Mesendoderm (in vitro differentiated cells): Measurements from ENCODE around the gene CAGE1.

ENCODE experiments used
- DNase-seq: peaks from one replicate; pipeline ENCODE4 v3.0.0; 2013
- H2AK5ac ChIP-seq: 2 replicates; pipeline ENCODE4 v1.6.1; 2013; ENCODE audit warnings: low read length, inconsistent platforms
- H2BK120ac ChIP-seq: 2 replicates; pipeline ENCODE4 v1.6.1; 2013; ENCODE audit warnings: low read depth, mild to moderate bottlenecking, low read length, moderate library complexity, mixed read lengths
- H2BK15ac ChIP-seq: replicated peaks from 2 replicates; pipeline ENCODE4 v1.6.1; 2013; ENCODE audit warnings: low read depth, mild to moderate bottlenecking, moderate library complexity
- H2BK5ac ChIP-seq: 2 replicates; pipeline ENCODE4 v1.6.1; 2013; ENCODE audit warnings: low read length, inconsistent platforms
- H3K18ac ChIP-seq: 2 replicates; pipeline ENCODE4 v1.6.1; 2013; ENCODE audit warnings: mild to moderate bottlenecking, low read length, mixed read lengths
- H3K23ac ChIP-seq: one replicate; pipeline ENCODE4 v1.6.1; 2013; ENCODE audit warnings: low read length
- H3K27ac ChIP-seq: 2 replicates; pipeline ENCODE4 v1.5.1; 2013; ENCODE audit warnings: low read depth, mild to moderate bottlenecking, inconsistent platforms, low read length, moderate library complexity
- H3K27me3 ChIP-seq: 2 replicates; pipeline ENCODE4 v1.6.1; 2013; ENCODE audit warnings: low read length, control low read depth, mild to moderate bottlenecking, inconsistent platforms; ENCODE audit not compliant: insufficient read depth, poor library complexity
- H3K36me3 ChIP-seq: 2 replicates; pipeline ENCODE4 v1.6.1; 2013; ENCODE audit warnings: low read length, inconsistent platforms; ENCODE audit not compliant: control insufficient read depth, insufficient read depth
- H3K4ac ChIP-seq: one replicate; pipeline ENCODE4 v1.6.1; 2013; ENCODE audit warnings: low read depth, mild to moderate bottlenecking, low read length, moderate library complexity
- H3K4me1 ChIP-seq: 2 replicates; pipeline ENCODE4 v1.6.1; 2013; ENCODE audit warnings: low read depth, low read length, inconsistent platforms; ENCODE audit not compliant: control insufficient read depth
- H3K4me2 ChIP-seq: 2 replicates; pipeline ENCODE4 v1.6.1; 2013; ENCODE audit warnings: low read length
- H3K4me3 ChIP-seq: 2 replicates; pipeline ENCODE4 v1.5.1; 2013; ENCODE audit warnings: mild to moderate bottlenecking, low read length
- H3K56ac ChIP-seq: one replicate; pipeline ENCODE4 v1.6.1; 2013; ENCODE audit warnings: low read length
- H3K79me1 ChIP-seq: 2 replicates; pipeline ENCODE4 v1.6.1; 2013; ENCODE audit warnings: low read length, inconsistent platforms
- H3K79me2 ChIP-seq: 2 replicates; pipeline ENCODE4 v1.6.1; 2013; ENCODE audit warnings: mild to moderate bottlenecking, low read length; ENCODE audit not compliant: control insufficient read depth, insufficient read depth
- H3K9ac ChIP-seq: 2 replicates; pipeline ENCODE4 v1.6.1; 2013; ENCODE audit warnings: low read length, inconsistent platforms
- H4K5ac ChIP-seq: one replicate; pipeline ENCODE4 v1.6.1; 2013; ENCODE audit warnings: low read length
- H4K8ac ChIP-seq: one replicate; pipeline ENCODE4 v1.6.1; 2013; ENCODE audit warnings: low read depth, mild to moderate bottlenecking, control low read depth, low read length, moderate library complexity
- WGBS: extraction: QIAGEN DNeasy Blood & Tissue Kit; methylation state at CpG from one replicate; pipeline ENCODE4 v1.1.7; 2013; ENCODE audit warnings: low lambda C conversion rate, missing lambda C conversion rate; ENCODE audit not compliant: insufficient coverage; ENCODE audit errors: extremely low coverage; 5-methylcytosine and 5-hydroxymethylcytosine counted together

CAGE1 gene

GRCh38 chr6:7300926-7301325 is 88.6 kb downstream of the CAGE1 start:
- Histone ChIP-seq H3K9ac (no peak overlapping the region), H2BK120ac (no peak overlapping the region), H3K23ac (no peak overlapping the region), H3K79me2 (peaks cover 3% of the 10 kb centered on the region), H3K79me1 (peaks cover 5% of the 10 kb centered on the region), H2BK5ac (no peak overlapping the region), H4K5ac (no peak overlapping the region), H3K27ac (peak overlapping the region; percentile 38), H2AK5ac (no peak overlapping the region), H3K4me3 (no peak overlapping the region), H3K36me3 (peaks cover 13% of the 10 kb centered on the region), H3K18ac (no peak overlapping the region), H2BK15ac (no peak overlapping the region), H3K4me2 (no peak overlapping the region), H3K56ac (no peak overlapping the region), H3K4me1 (peaks cover 2% of the 10 kb centered on the region), H4K8ac (no peak overlapping the region), H3K4ac (no peak overlapping the region), H3K27me3 (no peaks in the 10 kb centered on the region)
- DNase-seq: peak; percentile 70
- no CpG with 5 or more reads among the region's 5 CpGs for WGBS

- H3K56ac ChIP-seq: no peak overlapping the region
- peaks cover 10% of the 10 kb centered on the region for H3K36me3 ChIP-seq
- H3K4me3 ChIP-seq: no peak overlapping the region
- H2BK15ac ChIP-seq: no peak overlapping the region
- H3K4me2 ChIP-seq: no peak overlapping the region
- H3K9ac ChIP-seq: no peak overlapping the region
- H3K18ac ChIP-seq: no peak overlapping the region
- H3K27ac ChIP-seq: no peak overlapping the region
- H3K4me1 ChIP-seq: peaks cover 2% of the 10 kb centered on the region
- WGBS: no CpG with 5 or more reads among the region's 1 CpG
- H2AK5ac ChIP-seq: no peak overlapping the region
- H3K4ac ChIP-seq: no peak overlapping the region
- H4K8ac ChIP-seq: no peak overlapping the region
- H4K5ac ChIP-seq: no peak overlapping the region
- no peak overlapping the region for H2BK120ac ChIP-seq
- no peak overlapping the region for H3K23ac ChIP-seq
- no peak for DNase-seq
- H3K27me3 ChIP-seq: no peaks in the 10 kb centered on the region
- no peak overlapping the region for H2BK5ac ChIP-seq
- H3K79me1 ChIP-seq: peaks cover 1% of the 10 kb centered on the region
- H3K79me2 ChIP-seq: no peaks in the 10 kb centered on the region
Measured at GRCh38 chr6:7298113-7298512, 91.4 kb downstream of the CAGE1 start.

GRCh38 chr6:7296602-7297001 is 92.9 kb downstream of the CAGE1 start:
- no peak for DNase-seq
- Histone ChIP-seq H3K56ac (no peak overlapping the region), H4K8ac (no peak overlapping the region), H3K4me1 (peaks cover under 1% of the 10 kb centered on the region), H2BK5ac (no peak overlapping the region), H3K9ac (no peak overlapping the region), H3K79me1 (peaks cover 1% of the 10 kb centered on the region), H4K5ac (no peak overlapping the region), H2AK5ac (no peak overlapping the region), H2BK120ac (no peak overlapping the region), H3K27me3 (no peaks in the 10 kb centered on the region), H3K79me2 (no peaks in the 10 kb centered on the region), H3K4me3 (no peak overlapping the region), H3K4ac (no peak overlapping the region), H2BK15ac (no peak overlapping the region), H3K4me2 (no peak overlapping the region), H3K27ac (no peak overlapping the region), H3K36me3 (peaks cover 5% of the 10 kb centered on the region), H3K18ac (no peak overlapping the region), H3K23ac (no peak overlapping the region)
- no CpG with 5 or more reads among the region's 2 CpGs for WGBS

GRCh38 chr6:7295916-7296315 is 93.6 kb downstream of the CAGE1 start:
- H3K27ac ChIP-seq: no peak overlapping the region
- no peaks in the 10 kb centered on the region for H3K27me3 ChIP-seq
- no peak overlapping the region for H3K4ac ChIP-seq
- no peaks in the 10 kb centered on the region for H3K4me1 ChIP-seq
- no peak overlapping the region for H3K9ac ChIP-seq
- no peak overlapping the region for H3K23ac ChIP-seq
- H2BK5ac ChIP-seq: no peak overlapping the region
- no CpG with 5 or more reads among the region's 3 CpGs for WGBS
- no peak overlapping the region for H2BK15ac ChIP-seq
- H3K79me2 ChIP-seq: no peaks in the 10 kb centered on the region
- no peak overlapping the region for H4K8ac ChIP-seq
- H3K36me3 ChIP-seq: peaks cover 3% of the 10 kb centered on the region
- no peak overlapping the region for H3K4me2 ChIP-seq
- no peak overlapping the region for H2AK5ac ChIP-seq
- no peak overlapping the region for H3K18ac ChIP-seq
- H4K5ac ChIP-seq: no peak overlapping the region
- H3K79me1 ChIP-seq: peaks cover 1% of the 10 kb centered on the region
- H3K4me3 ChIP-seq: no peak overlapping the region
- DNase-seq: no peak
- no peak overlapping the region for H2BK120ac ChIP-seq
- no peak overlapping the region for H3K56ac ChIP-seq

- Histone ChIP-seq H3K9ac (no peak overlapping the region), H2BK120ac (no peak overlapping the region), H3K79me1 (peaks cover 1% of the 10 kb centered on the region), H4K5ac (no peak overlapping the region), H3K56ac (no peak overlapping the region), H3K79me2 (no peaks in the 10 kb centered on the region), H3K4me1 (no peaks in the 10 kb centered on the region), H2BK5ac (no peak overlapping the region), H3K27ac (no peak overlapping the region), H4K8ac (no peak overlapping the region), H3K23ac (no peak overlapping the region), H3K4ac (no peak overlapping the region), H3K27me3 (no peaks in the 10 kb centered on the region), H3K36me3 (peaks cover 3% of the 10 kb centered on the region), H3K4me2 (no peak overlapping the region), H3K4me3 (no peak overlapping the region), H2AK5ac (no peak overlapping the region), H3K18ac (no peak overlapping the region), H2BK15ac (no peak overlapping the region)
- WGBS: no CpG with 5 or more reads among the region's 6 CpGs
- DNase-seq: no peak
Measured at GRCh38 chr6:7292596-7293255, 96.8 kb downstream of the CAGE1 start.

- no peak overlapping the region for H3K9ac ChIP-seq
- no peak for DNase-seq
- H3K18ac ChIP-seq: no peak overlapping the region
- no peaks in the 10 kb centered on the region for H3K4me1 ChIP-seq
- H3K79me1 ChIP-seq: no peaks in the 10 kb centered on the region
- no peak overlapping the region for H3K4me3 ChIP-seq
- H3K23ac ChIP-seq: no peak overlapping the region
- no peak overlapping the region for H2BK15ac ChIP-seq
- no peak overlapping the region for H4K5ac ChIP-seq
- H3K56ac ChIP-seq: no peak overlapping the region
- no peak overlapping the region for H3K27ac ChIP-seq
- no peak overlapping the region for H4K8ac ChIP-seq
- H2AK5ac ChIP-seq: no peak overlapping the region
- no peak overlapping the region for H2BK120ac ChIP-seq
- no peak overlapping the region for H3K4ac ChIP-seq
- WGBS: no CpG with 5 or more reads among the region's 1 CpG
- no peaks in the 10 kb centered on the region for H3K27me3 ChIP-seq
- peaks cover 5% of the 10 kb centered on the region for H3K36me3 ChIP-seq
- no peaks in the 10 kb centered on the region for H3K79me2 ChIP-seq
- no peak overlapping the region for H3K4me2 ChIP-seq
- H2BK5ac ChIP-seq: no peak overlapping the region
Measured at GRCh38 chr6:7290079-7290478, 99.5 kb downstream of the CAGE1 start.
